GM23338 (cell line): ENCODE results near the gene OPALIN. TPM values are rescaled to one million over a fixed set of nuclear protein-coding genes. Genes with fewer than 3 reads are reported as not detected.

Source experiments
- ATAC-seq: fragments of 200-7000 bp; cut with Tn5 transposase; 3 replicates; pipeline ENCODE4 v1.9.1; 2020
- DNase-seq: peaks from one replicate; pipeline ENCODE4 v3.0.0-alpha.2; 2015; ENCODE audit warnings: low spot score
- H2AFZ ChIP-seq: fragments of 200-600 bp; sonication (generic); 2 replicates; pipeline ENCODE4 v1.8.0; 2016; ENCODE audit warnings: antibody characterized with exemption, mild to moderate bottlenecking, moderate library complexity
- H3F3A ChIP-seq: fragments of 200-600 bp; sonication (generic); replicated peaks from 2 replicates; pipeline ENCODE4 v1.8.0; 2017; ENCODE audit warnings: antibody characterized with exemption, mixed run types, low read depth
- H3K27ac ChIP-seq: fragments of 200-600 bp; sonication (generic); 2 replicates; pipeline ENCODE4 v1.6.1; 2016; ENCODE audit warnings: low read depth
- H3K27me3 ChIP-seq: fragments of 200-600 bp; sonication (generic); 2 replicates; pipeline ENCODE4 v1.8.0; 2016; ENCODE audit warnings: mild to moderate bottlenecking, mixed run types, moderate library complexity; ENCODE audit not compliant: insufficient read depth
- H3K36me3 ChIP-seq: fragments of 200-600 bp; sonication (generic); 2 replicates; pipeline ENCODE4 v1.8.0; 2016; ENCODE audit warnings: mild to moderate bottlenecking; ENCODE audit not compliant: insufficient read depth
- H3K4me1 ChIP-seq: fragments of 200-600 bp; sonication (generic); 2 replicates; pipeline ENCODE4 v1.8.0; 2016; ENCODE audit warnings: mild to moderate bottlenecking, moderate library complexity; ENCODE audit not compliant: insufficient read depth
- H3K4me2 ChIP-seq: fragments of 200-600 bp; sonication (generic); 2 replicates; pipeline ENCODE4 v1.7.1; 2017; ENCODE audit warnings: mixed run types
- H3K4me3 ChIP-seq: fragments of 200-600 bp; sonication (generic); 2 replicates; pipeline ENCODE4 v1.6.1; 2016; ENCODE audit warnings: mixed run types
- H3K79me2 ChIP-seq: fragments of 200-600 bp; sonication (generic); replicated peaks from 2 replicates; pipeline ENCODE4 v1.8.0; 2017; ENCODE audit warnings: mild to moderate bottlenecking; ENCODE audit not compliant: insufficient read depth
- H3K9me2 ChIP-seq: fragments of 200-600 bp; sonication (generic); 2 replicates; pipeline ENCODE4 v1.8.0; 2017; ENCODE audit not compliant: insufficient read depth
- H4K20me1 ChIP-seq: fragments of 200-600 bp; sonication (generic); replicated peaks from 2 replicates; pipeline ENCODE4 v1.8.0; 2017; ENCODE audit warnings: mild to moderate bottlenecking; ENCODE audit not compliant: insufficient read depth
- H3K27ac Mint-ChIP-seq: 2 replicates; pipeline ENCODE4 v1.8.0; 2020; ENCODE audit warnings: inconsistent platforms, mild to moderate bottlenecking, moderate library complexity, mixed read lengths
- H3K27me3 Mint-ChIP-seq: 3 replicates; pipeline ENCODE4 v1.8.0; 2022; ENCODE audit warnings: low read depth, mild to moderate bottlenecking, moderate library complexity, mixed read lengths, inconsistent platforms; ENCODE audit not compliant: insufficient read depth, poor library complexity
- H3K36me3 Mint-ChIP-seq: 3 replicates; pipeline ENCODE4 v1.8.0; 2021; ENCODE audit warnings: low read depth, mild to moderate bottlenecking, inconsistent platforms, moderate library complexity, mixed read lengths
- H3K4me1 Mint-ChIP-seq: 3 replicates; pipeline ENCODE4 v1.8.0; 2020; ENCODE audit warnings: mild to moderate bottlenecking, inconsistent platforms, mixed read lengths
- H3K4me3 Mint-ChIP-seq: 3 replicates; pipeline ENCODE4 v1.8.0; 2021; ENCODE audit warnings: moderate library complexity, mild to moderate bottlenecking, inconsistent platforms, mixed read lengths
- H3K9me3 Mint-ChIP-seq: 3 replicates; pipeline ENCODE4 v1.8.0; 2020; ENCODE audit warnings: moderate library complexity, mild to moderate bottlenecking, inconsistent platforms, mixed read lengths
- CREB1 ChIP-seq: fragments of 250-450 bp; sonication (Bioruptor Pico); IDR thresholded peaks from 2 replicates; pipeline ENCODE4 v1.5.0; 2020; ENCODE audit warnings: low read depth, mild to moderate bottlenecking, moderate library complexity
- EZH2 ChIP-seq: fragments of 200-600 bp; sonication (generic); IDR thresholded peaks from one replicate; pipeline ENCODE4 v1.8.0; 2017; ENCODE audit warnings: antibody characterized with exemption, mild to moderate bottlenecking, low read depth; ENCODE audit not compliant: unreplicated experiment
- EZH2phosphoT487 ChIP-seq: fragments of 200-600 bp; sonication (generic); IDR thresholded peaks from one replicate; pipeline ENCODE4 v1.8.1; 2018; ENCODE audit warnings: antibody characterized with exemption; ENCODE audit not compliant: unreplicated experiment
- JUNB ChIP-seq: IDR thresholded peaks from one replicate; pipeline ENCODE4 v1.6.1; 2016; ENCODE audit warnings: antibody characterized with exemption; ENCODE audit not compliant: unreplicated experiment
- NANOG ChIP-seq: IDR thresholded peaks from 2 replicates; pipeline ENCODE4 v1.6.1; 2016; ENCODE audit warnings: antibody characterized with exemption, borderline replicate concordance
- POLR2AphosphoS5 ChIP-seq: IDR thresholded peaks from 2 replicates; pipeline ENCODE4 v1.6.1; 2016; ENCODE audit warnings: antibody characterized with exemption, low read depth
- STAT1 ChIP-seq: IDR thresholded peaks from one replicate; pipeline ENCODE4 v1.6.1; 2016; ENCODE audit warnings: antibody characterized with exemption; ENCODE audit not compliant: unreplicated experiment
- ZNF114 ChIP-seq: fragments of 250-450 bp; sonication (Bioruptor Pico); IDR thresholded peaks from 2 replicates; pipeline ENCODE4 v1.5.0; 2020; ENCODE audit warnings: mild to moderate bottlenecking, moderate library complexity
- ZNF331 ChIP-seq: fragments of 250-450 bp; sonication (Bioruptor Pico); IDR thresholded peaks from 2 replicates; pipeline ENCODE4 v1.5.0; 2020; ENCODE audit warnings: low read depth, mild to moderate bottlenecking, moderate library complexity
- polyA plus RNA-seq: library from polyadenylated mRNA; unstranded; fragments of >200 nt; fragmentation: Nextera tagmentation; extraction: Ambion mirVana; gene quantifications from 2 replicates; pipeline ENCODE4 v1.2.1, GENCODE V29; 2016
- total RNA-seq: library from RNA; depleted of rRNA; stranded (reverse); fragments of >200 nt; shearing (Covaris generic); gene quantifications from 2 replicates; pipeline ENCODE4 v1.2.3, GENCODE V29; 2014
- TF ChIP-seq, protein P1 (sequence below): fragments of 250-450 bp; sonication (Bioruptor Pico); IDR thresholded peaks from 2 replicates; pipeline ENCODE4 v1.5.0; 2020; ENCODE audit warnings: mild to moderate bottlenecking, moderate library complexity
- TF ChIP-seq, protein P2 (sequence below): IDR thresholded peaks from 2 replicates; pipeline ENCODE4 v1.6.1; 2016; ENCODE audit warnings: antibody characterized with exemption
- TF ChIP-seq, protein P3 (sequence below): IDR thresholded peaks from one replicate; pipeline ENCODE4 v1.6.1; 2018; ENCODE audit warnings: antibody characterized with exemption; ENCODE audit not compliant: unreplicated experiment
- TF ChIP-seq, protein P4 (sequence below), 2 experiments: fragments of 200-600 bp in 1 of 2; sonication (generic) in 1 of 2; conservative IDR thresholded peaks; 2 replicates each; pipeline versions ENCODE4 v1.5.1 to v1.6.1; 2016 to 2017; ENCODE audit warnings: antibody characterized with exemption in 2 of 2, low read depth in 2 of 2, mild to moderate bottlenecking in 2 of 2, moderate library complexity in 1 of 2

The OPALIN gene
- total and polyA plus RNA-seq, 2 experiments from 2014 or later, result not detected

DNA sequence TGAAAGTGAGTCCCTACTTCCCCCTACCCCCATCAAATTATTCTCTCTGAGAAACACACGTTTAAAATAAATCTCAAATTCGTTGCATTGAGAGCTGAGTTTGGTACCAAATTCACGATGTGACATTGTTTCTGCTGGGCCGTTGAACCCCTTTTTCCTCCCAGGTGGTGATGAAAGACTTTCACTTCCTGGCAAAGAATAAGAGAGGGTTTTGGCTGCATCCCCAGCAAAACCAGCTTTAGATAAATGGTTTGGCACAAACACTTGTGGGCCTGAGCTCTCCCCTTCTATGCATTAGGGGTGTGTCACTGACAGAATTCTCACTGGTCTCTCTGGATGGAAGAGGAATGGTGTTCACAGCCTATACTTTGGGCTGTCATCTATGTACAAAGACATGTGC lies 63.3 kb downstream of the OPALIN start:
- Histone ChIP-seq H3F3A (no peaks in the 10 kb centered on the region), H3K4me3 (no peak overlapping the region), H2AFZ (no peak overlapping the region), H3K79me2 (no peaks in the 10 kb centered on the region), H3K27ac (no peak overlapping the region), H3K36me3 (no peaks in the 10 kb centered on the region), H4K20me1 (no peaks in the 10 kb centered on the region), H3K27me3 (no peaks in the 10 kb centered on the region), H3K4me1 (no peaks in the 10 kb centered on the region; the same call in none of the 2 replicates), H3K9me2 (no peaks in the 10 kb centered on the region), H3K4me2 (no peak overlapping the region)
- Mint-ChIP-seq H3K27me3 (no peaks in the 10 kb centered on the region), H3K27ac (no peak overlapping the region), H3K4me3 (no peak overlapping the region), H3K4me1 (peaks cover 8% of the 10 kb centered on the region), H3K9me3 (no peaks in the 10 kb centered on the region), H3K36me3 (no peaks in the 10 kb centered on the region)
- ATAC-seq, result no peak
- no peak for TF ChIP-seq JUNB
- TF ChIP-seq, protein P1, sequence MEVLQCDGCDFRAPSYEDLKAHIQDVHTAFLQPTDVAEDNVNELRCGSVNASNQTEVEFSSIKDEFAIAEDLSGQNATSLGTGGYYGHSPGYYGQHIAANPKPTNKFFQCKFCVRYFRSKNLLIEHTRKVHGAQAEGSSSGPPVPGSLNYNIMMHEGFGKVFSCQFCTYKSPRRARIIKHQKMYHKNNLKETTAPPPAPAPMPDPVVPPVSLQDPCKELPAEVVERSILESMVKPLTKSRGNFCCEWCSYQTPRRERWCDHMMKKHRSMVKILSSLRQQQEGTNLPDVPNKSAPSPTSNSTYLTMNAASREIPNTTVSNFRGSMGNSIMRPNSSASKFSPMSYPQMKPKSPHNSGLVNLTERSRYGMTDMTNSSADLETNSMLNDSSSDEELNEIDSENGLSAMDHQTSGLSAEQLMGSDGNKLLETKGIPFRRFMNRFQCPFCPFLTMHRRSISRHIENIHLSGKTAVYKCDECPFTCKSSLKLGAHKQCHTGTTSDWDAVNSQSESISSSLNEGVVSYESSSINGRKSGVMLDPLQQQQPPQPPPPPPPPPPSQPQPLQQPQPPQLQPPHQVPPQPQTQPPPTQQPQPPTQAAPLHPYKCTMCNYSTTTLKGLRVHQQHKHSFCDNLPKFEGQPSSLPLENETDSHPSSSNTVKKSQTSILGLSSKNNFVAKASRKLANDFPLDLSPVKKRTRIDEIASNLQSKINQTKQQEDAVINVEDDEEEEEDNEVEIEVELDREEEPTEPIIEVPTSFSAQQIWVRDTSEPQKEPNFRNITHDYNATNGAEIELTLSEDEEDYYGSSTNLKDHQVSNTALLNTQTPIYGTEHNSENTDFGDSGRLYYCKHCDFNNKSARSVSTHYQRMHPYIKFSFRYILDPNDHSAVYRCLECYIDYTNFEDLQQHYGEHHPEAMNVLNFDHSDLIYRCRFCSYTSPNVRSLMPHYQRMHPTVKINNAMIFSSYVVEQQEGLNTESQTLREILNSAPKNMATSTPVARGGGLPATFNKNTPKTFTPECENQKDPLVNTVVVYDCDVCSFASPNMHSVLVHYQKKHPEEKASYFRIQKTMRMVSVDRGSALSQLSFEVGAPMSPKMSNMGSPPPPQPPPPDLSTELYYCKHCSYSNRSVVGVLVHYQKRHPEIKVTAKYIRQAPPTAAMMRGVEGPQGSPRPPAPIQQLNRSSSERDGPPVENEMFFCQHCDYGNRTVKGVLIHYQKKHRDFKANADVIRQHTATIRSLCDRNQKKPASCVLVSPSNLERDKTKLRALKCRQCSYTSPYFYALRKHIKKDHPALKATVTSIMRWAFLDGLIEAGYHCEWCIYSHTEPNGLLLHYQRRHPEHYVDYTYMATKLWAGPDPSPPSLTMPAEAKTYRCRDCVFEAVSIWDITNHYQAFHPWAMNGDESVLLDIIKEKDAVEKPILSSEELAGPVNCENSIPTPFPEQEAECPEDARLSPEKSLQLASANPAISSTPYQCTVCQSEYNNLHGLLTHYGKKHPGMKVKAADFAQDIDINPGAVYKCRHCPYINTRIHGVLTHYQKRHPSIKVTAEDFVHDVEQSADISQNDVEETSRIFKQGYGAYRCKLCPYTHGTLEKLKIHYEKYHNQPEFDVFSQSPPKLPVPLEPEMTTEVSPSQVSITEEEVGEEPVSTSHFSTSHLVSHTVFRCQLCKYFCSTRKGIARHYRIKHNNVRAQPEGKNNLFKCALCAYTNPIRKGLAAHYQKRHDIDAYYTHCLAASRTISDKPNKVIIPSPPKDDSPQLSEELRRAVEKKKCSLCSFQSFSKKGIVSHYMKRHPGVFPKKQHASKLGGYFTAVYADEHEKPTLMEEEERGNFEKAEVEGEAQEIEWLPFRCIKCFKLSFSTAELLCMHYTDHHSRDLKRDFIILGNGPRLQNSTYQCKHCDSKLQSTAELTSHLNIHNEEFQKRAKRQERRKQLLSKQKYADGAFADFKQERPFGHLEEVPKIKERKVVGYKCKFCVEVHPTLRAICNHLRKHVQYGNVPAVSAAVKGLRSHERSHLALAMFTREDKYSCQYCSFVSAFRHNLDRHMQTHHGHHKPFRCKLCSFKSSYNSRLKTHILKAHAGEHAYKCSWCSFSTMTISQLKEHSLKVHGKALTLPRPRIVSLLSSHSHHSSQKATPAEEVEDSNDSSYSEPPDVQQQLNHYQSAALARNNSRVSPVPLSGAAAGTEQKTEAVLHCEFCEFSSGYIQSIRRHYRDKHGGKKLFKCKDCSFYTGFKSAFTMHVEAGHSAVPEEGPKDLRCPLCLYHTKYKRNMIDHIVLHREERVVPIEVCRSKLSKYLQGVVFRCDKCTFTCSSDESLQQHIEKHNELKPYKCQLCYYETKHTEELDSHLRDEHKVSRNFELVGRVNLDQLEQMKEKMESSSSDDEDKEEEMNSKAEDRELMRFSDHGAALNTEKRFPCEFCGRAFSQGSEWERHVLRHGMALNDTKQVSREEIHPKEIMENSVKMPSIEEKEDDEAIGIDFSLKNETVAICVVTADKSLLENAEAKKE, result no peak
- no peak for TF ChIP-seq ZNF114 (CRISPR knock-in tag)
- no peak for TF ChIP-seq EZH2phosphoT487
- no peak for TF ChIP-seq EZH2
- TF ChIP-seq NANOG, result no peak
- TF ChIP-seq, protein P2, sequence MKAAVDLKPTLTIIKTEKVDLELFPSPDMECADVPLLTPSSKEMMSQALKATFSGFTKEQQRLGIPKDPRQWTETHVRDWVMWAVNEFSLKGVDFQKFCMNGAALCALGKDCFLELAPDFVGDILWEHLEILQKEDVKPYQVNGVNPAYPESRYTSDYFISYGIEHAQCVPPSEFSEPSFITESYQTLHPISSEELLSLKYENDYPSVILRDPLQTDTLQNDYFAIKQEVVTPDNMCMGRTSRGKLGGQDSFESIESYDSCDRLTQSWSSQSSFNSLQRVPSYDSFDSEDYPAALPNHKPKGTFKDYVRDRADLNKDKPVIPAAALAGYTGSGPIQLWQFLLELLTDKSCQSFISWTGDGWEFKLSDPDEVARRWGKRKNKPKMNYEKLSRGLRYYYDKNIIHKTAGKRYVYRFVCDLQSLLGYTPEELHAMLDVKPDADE, result no peak
- no peak for TF ChIP-seq ZNF331
- TF ChIP-seq, protein P3, sequence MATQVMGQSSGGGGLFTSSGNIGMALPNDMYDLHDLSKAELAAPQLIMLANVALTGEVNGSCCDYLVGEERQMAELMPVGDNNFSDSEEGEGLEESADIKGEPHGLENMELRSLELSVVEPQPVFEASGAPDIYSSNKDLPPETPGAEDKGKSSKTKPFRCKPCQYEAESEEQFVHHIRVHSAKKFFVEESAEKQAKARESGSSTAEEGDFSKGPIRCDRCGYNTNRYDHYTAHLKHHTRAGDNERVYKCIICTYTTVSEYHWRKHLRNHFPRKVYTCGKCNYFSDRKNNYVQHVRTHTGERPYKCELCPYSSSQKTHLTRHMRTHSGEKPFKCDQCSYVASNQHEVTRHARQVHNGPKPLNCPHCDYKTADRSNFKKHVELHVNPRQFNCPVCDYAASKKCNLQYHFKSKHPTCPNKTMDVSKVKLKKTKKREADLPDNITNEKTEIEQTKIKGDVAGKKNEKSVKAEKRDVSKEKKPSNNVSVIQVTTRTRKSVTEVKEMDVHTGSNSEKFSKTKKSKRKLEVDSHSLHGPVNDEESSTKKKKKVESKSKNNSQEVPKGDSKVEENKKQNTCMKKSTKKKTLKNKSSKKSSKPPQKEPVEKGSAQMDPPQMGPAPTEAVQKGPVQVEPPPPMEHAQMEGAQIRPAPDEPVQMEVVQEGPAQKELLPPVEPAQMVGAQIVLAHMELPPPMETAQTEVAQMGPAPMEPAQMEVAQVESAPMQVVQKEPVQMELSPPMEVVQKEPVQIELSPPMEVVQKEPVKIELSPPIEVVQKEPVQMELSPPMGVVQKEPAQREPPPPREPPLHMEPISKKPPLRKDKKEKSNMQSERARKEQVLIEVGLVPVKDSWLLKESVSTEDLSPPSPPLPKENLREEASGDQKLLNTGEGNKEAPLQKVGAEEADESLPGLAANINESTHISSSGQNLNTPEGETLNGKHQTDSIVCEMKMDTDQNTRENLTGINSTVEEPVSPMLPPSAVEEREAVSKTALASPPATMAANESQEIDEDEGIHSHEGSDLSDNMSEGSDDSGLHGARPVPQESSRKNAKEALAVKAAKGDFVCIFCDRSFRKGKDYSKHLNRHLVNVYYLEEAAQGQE, result no peak
- no peak for TF ChIP-seq CREB1
- TF ChIP-seq STAT1, result no peak
- TF ChIP-seq POLR2AphosphoS5, result no peak
- TF ChIP-seq, protein P4, sequence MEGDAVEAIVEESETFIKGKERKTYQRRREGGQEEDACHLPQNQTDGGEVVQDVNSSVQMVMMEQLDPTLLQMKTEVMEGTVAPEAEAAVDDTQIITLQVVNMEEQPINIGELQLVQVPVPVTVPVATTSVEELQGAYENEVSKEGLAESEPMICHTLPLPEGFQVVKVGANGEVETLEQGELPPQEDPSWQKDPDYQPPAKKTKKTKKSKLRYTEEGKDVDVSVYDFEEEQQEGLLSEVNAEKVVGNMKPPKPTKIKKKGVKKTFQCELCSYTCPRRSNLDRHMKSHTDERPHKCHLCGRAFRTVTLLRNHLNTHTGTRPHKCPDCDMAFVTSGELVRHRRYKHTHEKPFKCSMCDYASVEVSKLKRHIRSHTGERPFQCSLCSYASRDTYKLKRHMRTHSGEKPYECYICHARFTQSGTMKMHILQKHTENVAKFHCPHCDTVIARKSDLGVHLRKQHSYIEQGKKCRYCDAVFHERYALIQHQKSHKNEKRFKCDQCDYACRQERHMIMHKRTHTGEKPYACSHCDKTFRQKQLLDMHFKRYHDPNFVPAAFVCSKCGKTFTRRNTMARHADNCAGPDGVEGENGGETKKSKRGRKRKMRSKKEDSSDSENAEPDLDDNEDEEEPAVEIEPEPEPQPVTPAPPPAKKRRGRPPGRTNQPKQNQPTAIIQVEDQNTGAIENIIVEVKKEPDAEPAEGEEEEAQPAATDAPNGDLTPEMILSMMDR (conservative IDR thresholded peaks at IDR 0.05; ENCODE audit: low read depth in 2 of 2), result no peak
- no peak for DNase-seq
